Testis (tissue), 3 donors: ENCODE measurements around the gene PSMC4. TPM values are rescaled to one million over a fixed set of nuclear protein-coding genes. Genes with fewer than 3 reads are reported as not detected.

Experiments
- DNase-seq: peaks from one replicate; pipeline ENCODE4 v3.0.0-alpha.2; 2019
- H3K27ac ChIP-seq, 2 donors: fragments of 200-600 bp; sonication (generic); one replicate each; pipeline ENCODE4 v1.5.1; 2019
- H3K27me3 ChIP-seq: fragments of 200-600 bp; sonication (generic); one replicate; pipeline ENCODE4 v1.5.1; 2019
- H3K36me3 ChIP-seq: fragments of 200-600 bp; sonication (generic); one replicate; pipeline ENCODE4 v1.5.1; 2017; ENCODE audit warnings: low read depth; ENCODE audit errors: missing control alignments
- H3K4me1 ChIP-seq: fragments of 200-600 bp; sonication (generic); one replicate; pipeline ENCODE4 v1.5.1; 2019
- H3K4me3 ChIP-seq, 2 donors: fragments of 200-600 bp; sonication (generic); one replicate each; pipeline ENCODE4 v1.5.1; 2017 to 2019
- H3K9me3 ChIP-seq: fragments of 200-600 bp; sonication (generic); one replicate; pipeline ENCODE4 v1.5.1; 2017
- CTCF ChIP-seq, 3 experiments: fragments of 450-650 bp in 2 of 3; fragments of 200-600 bp in 1 of 3; sonication (generic) in 1 of 3; IDR thresholded peaks; one replicate each; pipeline ENCODE4 v1.5.1; 2016 to 2019; ENCODE audit warnings: antibody characterized with exemption in 3 of 3, mild to moderate bottlenecking in 2 of 3, moderate library complexity in 1 of 3
- POLR2A ChIP-seq: fragments of 450-650 bp; IDR thresholded peaks from one replicate; pipeline ENCODE4 v1.6.1; 2017; ENCODE audit warnings: antibody characterized with exemption, mild to moderate bottlenecking, moderate library complexity
- WGBS, 2 donors: methylation state at CpG; one replicate each; pipeline ENCODE4 v1.1.5; 2018; 5-methylcytosine and 5-hydroxymethylcytosine counted together
- intact Hi-C: fragments of 100-400 bp; cut with DNase I; formaldehyde crosslinking; loops from one replicate; pipeline ENCODE4 v1.15.1; 2023; ENCODE audit warnings: low total_unique reads
- polyA plus RNA-seq: library from polyadenylated mRNA; stranded (reverse); fragments of 350-450 nt; fragmentation: Illumina TruSeq; extraction: RNeasy Lipid Tissue Mini Kit (QIAGEN cat#74804); gene quantifications from one replicate; pipeline ENCODE4 v1.2.3, GENCODE V29; 2014; ENCODE audit warnings: low read depth, low replicate concordance; ENCODE audit not compliant: insufficient read depth
- total RNA-seq, 2 donors: library from RNA; depleted of rRNA; stranded (reverse); fragments of >200 nt; gene quantifications; one replicate each; pipeline ENCODE4 v1.2.3, GENCODE V29; 2016

The PSMC4 gene
- total and polyA plus RNA-seq, 3 donors from 2014 or later: 73.0 to 114 (median 77.9) TPM

DNA sequence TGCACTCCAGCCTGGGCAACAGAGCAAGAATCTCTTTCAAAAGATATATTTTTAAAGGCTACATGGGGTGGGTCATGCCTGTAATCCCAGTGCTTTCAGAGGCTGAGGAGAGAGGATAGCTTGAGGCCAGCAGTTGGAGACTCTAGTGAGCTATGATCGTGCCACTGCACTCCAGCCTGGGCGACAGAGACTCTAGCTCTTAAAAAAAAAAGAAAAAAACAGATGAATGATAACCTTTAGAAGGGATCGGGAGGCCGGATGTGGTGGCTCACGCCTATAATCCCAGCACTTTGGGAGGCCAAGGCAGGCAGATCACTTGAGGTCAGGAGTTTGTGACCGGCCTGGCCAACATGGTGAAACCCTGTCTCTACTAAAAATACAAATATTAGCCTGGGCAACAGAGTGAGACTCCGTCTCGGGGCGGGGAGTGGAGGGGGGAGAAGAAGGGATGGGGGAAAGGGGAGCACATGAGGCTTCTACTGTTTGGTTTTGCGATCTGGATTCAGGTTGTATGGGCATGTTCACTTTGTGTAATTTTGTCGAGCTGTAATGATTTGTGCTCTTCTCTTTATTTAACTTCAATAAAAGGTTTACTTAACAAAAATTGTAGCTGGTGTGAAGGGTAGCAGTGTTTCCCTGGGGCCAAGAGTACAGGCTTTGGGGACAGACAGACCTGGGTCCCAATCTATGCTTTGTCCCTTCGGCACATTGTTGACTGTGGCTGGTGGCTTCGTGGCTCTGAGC lies 1.1 kb upstream of the PSMC4 start:
- intact Hi-C loops: loop anchor here (10.0 kb wide), 1 partner anchor 125 kb away; the partner anchor contains the start of gene FBL
- H3K4me3 ChIP-seq: peak overlapping the region; percentile 64 to 94
- H3K4me1 ChIP-seq: peaks cover 9% of the 10 kb centered on the region
- no peaks in the 10 kb centered on the region for H3K9me3 ChIP-seq
- 58 to 61% methylated on average over 13 of the region's 13 CpGs for WGBS, 2 donors
- TF ChIP-seq POLR2A (no peak), CTCF (IDR thresholded peaks at IDR 0.05) (no peak)
- no peaks in the 10 kb centered on the region for H3K36me3 ChIP-seq
- peak overlapping the region; percentile 71 to 90 for H3K27ac ChIP-seq
- DNase-seq: no peak
- no peaks in the 10 kb centered on the region for H3K27me3 ChIP-seq

DNA sequence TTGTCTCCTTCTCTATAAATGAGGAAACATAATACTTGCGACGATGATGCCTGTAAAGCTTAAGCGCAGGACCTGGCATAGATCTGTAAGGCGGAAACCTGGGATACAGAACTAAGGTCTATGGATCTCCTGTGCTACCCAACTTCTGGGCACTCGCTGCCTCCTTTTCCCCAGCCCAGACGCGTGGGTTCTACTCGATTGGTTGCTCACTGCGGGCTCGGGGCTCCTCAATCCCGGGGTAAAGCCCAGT lies 615 bp upstream of the PSMC4 start:
- Histone ChIP-seq H3K27ac (peak overlapping the region; percentile 71 to 90), H3K4me3 (peak overlapping the region; percentile 64 to 94), H3K9me3 (no peaks in the 10 kb centered on the region), H3K4me1 (peaks cover 9% of the 10 kb centered on the region), H3K36me3 (no peaks in the 10 kb centered on the region), H3K27me3 (no peaks in the 10 kb centered on the region)
- 0% methylated on average over 4 to 11 of the region's 11 CpGs for WGBS, 2 donors
- no peak for DNase-seq
- intact Hi-C loops: loop anchor here (10.0 kb wide), 1 partner anchor 126 kb away; the partner anchor contains the start of gene FBL
- TF ChIP-seq CTCF (IDR thresholded peaks at IDR 0.05) (no peak), POLR2A (no peak)

DNA sequence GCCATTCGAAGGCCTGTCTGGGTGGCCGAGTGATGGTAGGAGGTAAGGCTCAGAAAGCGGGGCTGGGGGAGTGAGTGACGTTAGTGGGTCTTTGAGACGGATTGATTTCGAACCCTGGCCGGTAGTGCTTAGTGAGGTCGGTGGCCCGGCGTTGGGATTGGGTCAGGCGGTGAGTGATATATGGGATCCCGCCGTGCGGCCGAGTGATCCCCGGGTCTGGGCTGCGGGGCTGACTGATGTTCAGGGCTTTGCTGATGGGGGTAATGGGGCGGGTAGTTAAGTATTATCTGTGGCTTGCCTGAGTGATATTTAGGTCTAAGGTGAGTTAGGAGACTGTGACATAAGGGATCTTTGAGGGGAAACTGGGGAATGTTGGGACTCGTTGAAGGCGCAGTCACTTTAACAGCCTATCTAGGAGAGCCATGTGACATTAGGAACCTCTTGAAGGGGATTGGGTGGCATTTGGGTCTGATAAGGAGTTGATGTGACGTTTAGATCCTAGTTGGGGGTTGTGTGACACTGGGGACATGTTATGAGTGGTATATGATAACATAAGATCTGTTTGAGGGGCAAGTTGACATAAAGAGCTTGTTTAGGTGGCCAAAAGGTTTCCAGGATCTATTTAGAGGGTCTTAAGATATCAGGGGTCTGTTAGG lies 543 bp downstream of the PSMC4 start:
- no peaks in the 10 kb centered on the region for H3K27me3 ChIP-seq
- H3K9me3 ChIP-seq: no peaks in the 10 kb centered on the region
- no peaks in the 10 kb centered on the region for H3K36me3 ChIP-seq
- intact Hi-C loops: loop anchor here (10.0 kb wide), 1 partner anchor 127 kb away; the partner anchor contains the start of gene FBL
- H3K4me3 ChIP-seq: peak overlapping the region; percentile 64 to 94
- no peak for DNase-seq
- TF ChIP-seq CTCF (IDR thresholded peaks at IDR 0.05) (no peak), POLR2A (no peak)
- 2 to 3% methylated on average over 11 to 21 of the region's 21 CpGs for WGBS, 2 donors
- peak overlapping the region; percentile 54 to 67 for H3K27ac ChIP-seq
- peaks cover 9% of the 10 kb centered on the region for H3K4me1 ChIP-seq

DNA sequence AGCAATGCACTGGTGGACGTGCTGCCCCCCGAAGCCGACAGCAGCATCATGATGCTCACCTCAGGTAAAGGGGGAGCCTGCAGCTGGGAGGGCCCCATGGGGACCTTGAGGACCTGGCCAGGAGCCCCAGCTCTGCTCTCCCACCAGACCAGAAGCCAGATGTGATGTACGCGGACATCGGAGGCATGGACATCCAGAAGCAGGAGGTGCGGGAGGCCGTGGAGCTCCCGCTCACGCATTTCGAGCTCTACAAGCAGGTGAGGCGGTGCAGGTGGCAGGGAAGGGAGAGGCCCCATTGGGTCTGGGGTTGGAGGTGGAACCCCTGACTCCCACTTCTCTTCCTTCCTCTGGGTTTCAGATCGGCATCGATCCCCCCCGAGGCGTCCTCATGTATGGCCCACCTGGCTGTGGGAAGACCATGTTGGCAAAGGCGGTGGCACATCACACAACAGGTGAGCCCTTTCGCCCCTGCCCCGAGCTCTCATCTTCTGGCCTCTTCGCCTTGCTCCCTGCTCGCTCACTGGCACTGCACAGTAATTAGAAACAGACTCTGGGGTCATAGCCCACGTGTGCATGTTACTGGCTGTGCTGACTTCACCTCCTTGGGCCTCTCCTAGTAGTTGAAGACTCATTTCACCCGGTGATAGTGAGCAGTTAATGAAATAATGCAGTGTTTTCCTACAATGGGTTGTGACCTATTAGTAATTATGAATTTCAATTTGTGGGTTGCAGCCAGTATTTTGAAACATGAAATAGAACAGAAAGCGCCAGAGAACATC lies 3.6 kb downstream of the PSMC4 start:
- no peak overlapping the region for H3K27ac ChIP-seq
- H3K4me3 ChIP-seq: no peak overlapping the region
- 95 to 98% methylated on average over 24 of the region's 24 CpGs for WGBS, 2 donors
- no peaks in the 10 kb centered on the region for H3K27me3 ChIP-seq
- H3K4me1 ChIP-seq: peaks cover 9% of the 10 kb centered on the region
- no peak for TF ChIP-seq CTCF (IDR thresholded peaks at IDR 0.05)
- TF ChIP-seq POLR2A: no peak
- intact Hi-C loops: loop anchor here (10.0 kb wide), 1 partner anchor 130 kb away; the partner anchor contains the start of gene FBL
- no peaks in the 10 kb centered on the region for H3K36me3 ChIP-seq
- DNase-seq: no peak
- H3K9me3 ChIP-seq: no peaks in the 10 kb centered on the region
